Measurements from ENCODE around the gene WHAMM. TPM values are rescaled to one million over a fixed set of nuclear protein-coding genes. Genes with fewer than 3 reads are reported as not detected.
A peak's percentile ranks its signal among the peaks of the same experiment; 100 is the strongest.

WHAMM gene
- total and polyA plus RNA-seq, 3 donors from 2014 or later: 5.3 to 11.0 (median 9.8) TPM

DNA sequence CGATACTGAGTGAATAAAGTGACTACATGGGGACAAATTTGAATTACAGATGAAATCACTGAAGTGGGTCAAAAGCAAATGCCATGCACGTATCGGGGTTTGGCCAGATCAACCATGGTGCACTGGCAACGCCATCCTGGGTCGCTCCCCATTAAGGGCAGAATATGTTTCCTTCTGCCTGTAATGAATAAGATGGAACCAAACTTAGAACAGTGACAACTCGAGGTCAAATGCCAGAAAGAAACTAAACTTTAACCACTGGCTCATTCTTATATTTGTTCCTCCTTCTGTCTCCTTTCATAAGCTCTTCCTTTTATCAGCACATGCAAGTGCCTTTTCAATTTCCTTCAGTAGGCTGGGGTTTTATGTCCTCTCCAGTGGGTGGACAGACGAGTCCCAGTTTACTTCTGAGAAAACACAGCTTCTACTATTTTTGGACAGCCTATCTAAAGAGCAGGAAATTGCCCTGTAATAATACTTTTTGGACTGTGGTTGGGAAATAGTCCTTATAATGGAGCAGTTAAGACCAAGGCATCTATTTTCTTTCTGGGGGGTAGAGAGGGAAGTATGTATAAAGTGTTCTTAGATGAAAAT lies 61.4 kb downstream of the WHAMM start:
- no peak overlapping the region for H3K4me3 ChIP-seq
- DNase-seq: no peak
- no peaks in the 10 kb centered on the region for H3K9me3 ChIP-seq
- H3K36me3 ChIP-seq (ENCODE audit: low read depth, missing control alignments): no peaks in the 10 kb centered on the region
- WGBS, 2 donors: 65 to 70% methylated on average over 7 of the region's 7 CpGs
- TF ChIP-seq POLR2A (IDR thresholded peaks at IDR 0.05): no peak
- TF ChIP-seq, protein P1, sequence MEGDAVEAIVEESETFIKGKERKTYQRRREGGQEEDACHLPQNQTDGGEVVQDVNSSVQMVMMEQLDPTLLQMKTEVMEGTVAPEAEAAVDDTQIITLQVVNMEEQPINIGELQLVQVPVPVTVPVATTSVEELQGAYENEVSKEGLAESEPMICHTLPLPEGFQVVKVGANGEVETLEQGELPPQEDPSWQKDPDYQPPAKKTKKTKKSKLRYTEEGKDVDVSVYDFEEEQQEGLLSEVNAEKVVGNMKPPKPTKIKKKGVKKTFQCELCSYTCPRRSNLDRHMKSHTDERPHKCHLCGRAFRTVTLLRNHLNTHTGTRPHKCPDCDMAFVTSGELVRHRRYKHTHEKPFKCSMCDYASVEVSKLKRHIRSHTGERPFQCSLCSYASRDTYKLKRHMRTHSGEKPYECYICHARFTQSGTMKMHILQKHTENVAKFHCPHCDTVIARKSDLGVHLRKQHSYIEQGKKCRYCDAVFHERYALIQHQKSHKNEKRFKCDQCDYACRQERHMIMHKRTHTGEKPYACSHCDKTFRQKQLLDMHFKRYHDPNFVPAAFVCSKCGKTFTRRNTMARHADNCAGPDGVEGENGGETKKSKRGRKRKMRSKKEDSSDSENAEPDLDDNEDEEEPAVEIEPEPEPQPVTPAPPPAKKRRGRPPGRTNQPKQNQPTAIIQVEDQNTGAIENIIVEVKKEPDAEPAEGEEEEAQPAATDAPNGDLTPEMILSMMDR (IDR thresholded peaks at IDR 0.05): no peak
- H3K27me3 ChIP-seq: no peaks in the 10 kb centered on the region
- intact Hi-C loops (cut with DNase I; ENCODE audit: low total_unique reads): no loop called here
- H3K4me1 ChIP-seq: no peaks in the 10 kb centered on the region
- peak overlapping the region in 1 of 2 donors; percentile 24 for H3K27ac ChIP-seq

DNA sequence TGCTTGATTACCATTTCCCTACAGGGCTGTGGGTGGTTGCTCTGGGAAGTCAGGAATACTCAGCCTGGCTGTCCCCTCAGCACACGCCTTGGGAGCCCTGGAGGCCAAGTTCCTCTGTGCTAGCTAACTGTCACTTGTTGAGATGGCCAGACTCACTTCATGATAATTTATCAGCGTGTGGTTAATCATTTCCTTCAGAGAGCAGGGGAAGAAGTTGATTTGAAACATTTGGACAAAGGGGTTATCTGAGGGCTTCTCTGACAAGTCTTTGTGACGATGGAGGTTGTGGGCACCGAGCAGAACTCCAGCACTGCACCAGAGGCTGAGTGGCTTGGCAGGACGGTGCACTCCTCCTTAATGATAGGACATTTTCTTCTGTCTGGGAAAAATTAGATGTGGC lies 61.9 kb downstream of the WHAMM start:
- no peaks in the 10 kb centered on the region for H3K36me3 ChIP-seq (ENCODE audit: low read depth, missing control alignments)
- H3K27ac ChIP-seq: peak overlapping the region; percentile 18 to 24
- no peaks in the 10 kb centered on the region for H3K9me3 ChIP-seq
- DNase-seq: peak; percentile 57
- WGBS, 2 donors: 65 to 80% methylated on average over 4 to 5 of the region's 5 CpGs
- H3K27me3 ChIP-seq: no peaks in the 10 kb centered on the region
- TF ChIP-seq POLR2A (IDR thresholded peaks at IDR 0.05): no peak
- TF ChIP-seq, protein P1 (IDR thresholded peaks at IDR 0.05): no peak
- H3K4me3 ChIP-seq: no peak overlapping the region
- H3K4me1 ChIP-seq: no peaks in the 10 kb centered on the region
- intact Hi-C loops (cut with DNase I; ENCODE audit: low total_unique reads): no loop called here

DNA sequence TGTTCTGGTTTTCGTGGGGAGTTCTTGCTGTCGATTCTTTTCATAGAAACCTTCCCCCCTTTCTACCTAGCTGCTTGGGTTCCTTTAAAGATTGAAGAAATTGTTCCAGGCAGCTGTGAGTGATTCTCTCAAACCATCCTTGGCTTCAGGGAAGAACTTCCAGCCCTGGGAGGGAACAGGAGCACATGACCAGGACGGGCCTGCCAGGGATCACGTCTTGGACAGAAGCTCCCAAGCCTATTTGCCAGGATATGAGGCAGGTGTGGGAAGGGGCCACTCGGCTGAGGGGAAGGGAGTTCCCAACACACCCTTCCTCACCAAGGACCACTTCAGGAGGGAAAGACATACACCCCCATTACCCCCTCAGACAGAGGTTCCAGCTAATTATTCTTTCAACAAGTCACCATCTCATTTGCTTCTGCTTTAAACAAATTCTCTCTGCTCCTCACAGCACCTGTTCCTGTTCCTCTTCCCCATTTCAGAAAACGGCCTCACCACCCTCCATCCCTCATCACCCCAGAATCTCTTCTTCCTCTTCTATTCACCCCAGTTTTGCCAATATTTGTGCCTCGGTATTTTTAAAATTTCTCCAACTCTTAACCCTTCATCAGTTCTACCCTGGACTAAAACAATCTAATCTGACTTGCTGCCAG lies 62.5 kb downstream of the WHAMM start:
- H3K36me3 ChIP-seq (ENCODE audit: low read depth, missing control alignments): no peaks in the 10 kb centered on the region
- WGBS, 2 donors: 69 to 84% methylated on average over 7 of the region's 7 CpGs
- intact Hi-C loops (cut with DNase I; ENCODE audit: low total_unique reads): no loop called here
- peak overlapping the region; percentile 18 to 61 for H3K27ac ChIP-seq
- no peak for DNase-seq
- no peaks in the 10 kb centered on the region for H3K4me1 ChIP-seq
- H3K9me3 ChIP-seq: no peaks in the 10 kb centered on the region
- H3K4me3 ChIP-seq: no peak overlapping the region
- no peak for TF ChIP-seq POLR2A (IDR thresholded peaks at IDR 0.05)
- TF ChIP-seq, protein P1 (IDR thresholded peaks at IDR 0.05): no peak
- no peaks in the 10 kb centered on the region for H3K27me3 ChIP-seq

DNA sequence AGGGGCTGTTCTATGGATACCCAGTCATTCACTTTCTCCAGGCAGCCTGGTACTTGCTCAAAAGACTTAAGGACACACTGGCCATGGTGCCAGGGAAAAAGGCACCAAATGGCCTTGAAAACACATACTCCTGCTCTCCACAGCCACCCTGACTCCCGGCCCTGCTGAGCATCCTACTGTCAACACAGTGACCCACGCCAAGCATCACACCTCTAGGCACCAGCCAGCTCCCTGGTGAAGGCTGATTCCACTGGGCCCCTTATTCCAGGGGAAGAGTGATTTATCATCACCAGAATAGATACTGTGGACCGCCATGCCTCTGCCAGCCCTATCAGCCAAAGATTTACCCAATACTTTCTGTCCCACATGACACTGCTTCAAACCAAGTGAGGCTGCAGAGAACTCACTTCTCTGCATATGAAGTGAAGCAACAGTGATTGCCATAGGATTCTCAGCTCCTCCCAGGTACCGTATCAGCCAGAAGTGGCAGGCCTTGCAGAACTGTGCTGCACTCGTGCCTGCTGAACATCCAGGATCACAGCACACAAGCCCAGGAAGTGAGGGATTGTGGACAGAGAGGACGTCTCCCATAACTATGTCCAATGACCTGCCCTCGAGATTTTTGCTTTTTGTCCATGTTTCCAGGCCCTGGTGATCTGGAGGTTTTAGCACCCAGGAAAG lies 63.7 kb downstream of the WHAMM start:
- no peaks in the 10 kb centered on the region for H3K36me3 ChIP-seq (ENCODE audit: low read depth, missing control alignments)
- intact Hi-C loops (cut with DNase I; ENCODE audit: low total_unique reads): no loop called here
- 73 to 76% methylated on average over 6 to 7 of the region's 7 CpGs for WGBS, 2 donors
- no peak overlapping the region for H3K27ac ChIP-seq
- no peaks in the 10 kb centered on the region for H3K9me3 ChIP-seq
- TF ChIP-seq, protein P1 (IDR thresholded peaks at IDR 0.05): no peak
- TF ChIP-seq POLR2A (IDR thresholded peaks at IDR 0.05): no peak
- H3K27me3 ChIP-seq: no peaks in the 10 kb centered on the region
- H3K4me3 ChIP-seq: no peak overlapping the region
- H3K4me1 ChIP-seq: no peaks in the 10 kb centered on the region
- DNase-seq: no peak
